Activated CD4-positive, alpha-beta T cell treated with anti-CD3 and anti-CD28 coated beads, Interleukin-2, amount 50 U/mL, for 4 hours (primary cell): ENCODE results near the gene EXOC4.
"Not testable (repeated sequence)": the region's sequence is repeated elsewhere in the genome, so short reads cannot be mapped to it uniquely, and the experiment has no call there.

ENCODE experiments used
- DNase-seq, 2 experiments: peaks; one replicate each; pipeline ENCODE4 v3.0.0-alpha.2; 2020

Gene EXOC4

GRCh38 chr7:133971625-133972024 lies 718.7 kb downstream of the EXOC4 start:
- DNase-seq, result no peak

- DNase-seq, result no peak
Measured at GRCh38 chr7:133973710-133974109, 720.8 kb downstream of the EXOC4 start.

DNA sequence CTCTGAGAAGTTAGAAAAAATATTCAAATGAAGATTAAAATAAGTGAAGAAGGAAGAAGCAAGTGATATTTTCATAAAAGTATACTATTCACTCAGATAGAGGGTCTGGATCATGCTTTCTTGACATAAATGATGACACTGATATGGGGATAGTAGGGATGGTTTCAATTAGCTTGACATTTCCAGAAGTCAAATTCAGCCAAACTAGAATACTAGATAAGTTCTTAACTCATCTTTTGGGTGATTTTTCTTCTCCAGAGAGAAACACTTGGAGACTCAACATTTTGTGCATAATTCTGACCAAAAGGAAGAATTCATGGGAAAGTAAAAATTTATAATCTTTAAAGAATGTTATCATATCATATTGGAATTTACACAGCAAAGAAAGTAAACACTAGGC lies 722.3 kb downstream of the EXOC4 start:
- no peak for DNase-seq

- DNase-seq, result no peak
Measured at GRCh38 chr7:133976140-133976539, 723.3 kb downstream of the EXOC4 start.

- DNase-seq, result no peak
Measured at GRCh38 chr7:133977409-133978274, 724.8 kb downstream of the EXOC4 start.

- DNase-seq, result no peak
Measured at GRCh38 chr7:133978502-133979295, 725.8 kb downstream of the EXOC4 start.

DNA sequence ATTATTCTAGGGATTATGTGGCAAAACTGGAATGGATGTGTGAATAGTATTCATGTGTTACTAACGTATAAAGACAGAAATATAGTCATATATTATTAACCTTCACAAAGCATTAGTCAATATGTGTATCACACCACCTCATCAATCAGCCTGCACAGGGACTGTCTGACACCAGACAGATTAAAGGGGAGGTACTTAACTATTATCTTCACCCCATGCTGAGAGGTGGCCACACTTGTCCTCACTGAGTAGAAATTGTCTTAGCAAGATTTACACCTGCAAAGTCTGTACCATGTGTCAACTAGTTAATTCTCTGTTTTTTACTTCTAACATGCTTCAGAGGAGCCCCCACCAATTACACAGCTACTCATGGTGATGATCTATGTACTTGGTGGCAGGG lies 727.9 kb downstream of the EXOC4 start:
- DNase-seq, result no peak

DNA sequence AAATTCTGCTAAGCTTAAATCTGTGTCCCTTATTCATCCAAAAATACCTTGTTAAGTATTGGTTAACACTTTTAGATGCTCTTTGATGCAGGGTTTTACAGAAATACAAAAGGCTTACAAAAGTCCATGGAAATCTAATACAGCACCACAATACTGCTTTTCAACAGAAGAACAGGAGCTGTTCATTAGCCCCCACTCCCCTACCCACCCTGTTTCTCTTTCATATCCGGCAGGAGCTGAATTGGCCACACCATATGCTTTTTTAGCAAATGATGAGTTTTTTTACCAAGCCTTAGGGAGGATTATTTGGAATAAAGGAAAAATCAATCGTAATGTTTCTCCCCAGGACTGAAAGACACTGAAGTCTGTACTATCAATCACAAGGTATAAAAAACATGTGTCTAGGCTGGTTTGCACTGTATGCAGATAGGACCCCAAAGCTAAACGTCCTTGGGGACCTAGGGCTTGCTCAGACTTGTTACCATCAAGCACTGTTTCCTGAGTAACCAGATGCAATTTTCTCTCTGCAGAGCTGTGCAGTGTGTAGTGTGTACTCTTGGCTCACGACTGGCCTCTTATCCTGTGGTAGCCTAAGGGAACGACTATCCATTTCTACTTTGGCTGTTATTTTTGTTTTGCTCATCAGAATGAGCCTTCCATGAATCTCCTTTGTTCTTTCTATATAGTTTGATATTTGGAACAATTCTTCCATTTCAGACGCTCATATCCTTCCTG lies 731.0 kb downstream of the EXOC4 start:
- DNase-seq, result no peak

GRCh38 chr7:133985300-133985699 lies 732.4 kb downstream of the EXOC4 start:
- DNase-seq, result no peak

DNA sequence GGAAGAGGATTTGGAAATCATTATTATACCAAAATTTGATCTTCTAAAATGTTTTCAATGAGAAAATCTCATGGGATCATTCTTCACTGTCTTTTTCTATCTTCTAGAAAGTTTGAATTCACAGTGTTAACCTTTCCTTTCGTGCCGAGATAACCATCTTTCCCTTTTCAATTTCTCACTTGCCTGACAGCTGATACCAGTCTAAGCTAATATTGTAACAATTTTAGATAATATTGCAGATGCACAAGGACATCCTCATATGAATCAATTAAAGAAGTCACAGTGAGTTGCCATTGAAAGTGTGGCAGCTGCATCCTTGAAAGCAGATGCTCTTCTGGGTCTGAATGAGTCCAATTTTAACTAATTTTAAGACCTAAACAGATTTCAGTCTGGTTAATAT lies 734.7 kb downstream of the EXOC4 start:
- no peak for DNase-seq

DNA sequence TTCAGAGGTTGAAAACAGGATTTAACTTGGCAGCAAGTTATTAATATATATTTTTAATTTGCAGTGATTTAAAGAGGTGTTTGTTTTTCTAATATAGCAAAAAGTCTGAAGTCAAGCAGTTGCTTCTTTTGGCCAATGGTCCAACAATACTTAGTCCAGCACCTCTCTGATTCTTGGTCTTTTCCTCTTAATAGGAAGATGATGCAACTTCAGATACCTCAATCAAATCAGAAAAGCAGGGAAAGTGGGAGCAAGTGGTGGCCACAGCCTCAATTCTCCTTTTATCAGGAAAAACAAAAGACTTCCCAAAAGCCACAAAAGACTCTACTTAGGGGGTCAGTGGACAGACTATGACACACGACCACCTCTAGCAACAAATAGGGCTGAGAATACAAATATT lies 740.7 kb downstream of the EXOC4 start:
- DNase-seq, result no peak

DNA sequence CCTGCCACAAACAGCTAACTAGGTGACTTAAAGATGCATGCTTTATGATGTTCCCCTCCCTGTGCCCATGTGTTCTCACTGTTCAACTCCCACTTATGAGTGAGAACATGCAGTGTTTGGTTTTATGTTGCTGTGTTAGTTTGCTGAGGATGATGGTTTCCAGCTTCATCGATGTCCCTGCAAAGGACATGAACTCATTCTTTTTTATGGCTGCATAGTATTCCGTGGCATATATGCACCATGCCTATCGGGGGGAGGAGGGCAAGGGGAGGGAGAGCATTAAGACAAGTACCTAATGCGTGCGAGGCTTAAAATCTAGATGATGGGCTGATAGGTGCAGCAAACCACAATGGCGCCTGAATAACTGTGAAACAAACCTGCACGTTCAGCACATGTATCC lies 741.2 kb downstream of the EXOC4 start:
- not testable (repeated sequence) for DNase-seq

DNA sequence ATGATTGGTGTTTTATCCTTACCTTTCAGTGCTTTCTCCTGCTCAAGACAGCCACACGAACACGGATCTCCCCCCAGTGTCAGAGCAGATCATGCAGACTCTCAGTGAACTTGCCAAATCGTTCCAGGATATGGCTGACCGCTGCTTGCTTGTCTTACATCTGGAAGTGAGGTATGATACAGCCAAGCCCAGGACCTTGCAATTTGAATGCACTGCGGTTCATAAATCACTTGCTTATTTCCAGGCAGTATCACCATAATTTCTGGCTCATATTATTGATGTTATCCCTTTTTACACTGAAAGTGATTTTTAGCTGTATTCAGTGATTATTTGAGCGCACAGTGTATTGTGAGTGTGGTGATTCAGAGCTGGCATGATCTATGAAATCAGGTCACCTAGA lies 744.6 kb downstream of the EXOC4 start:
- no peak for DNase-seq

- no peak for DNase-seq
Measured at GRCh38 chr7:133999178-133999577, 746.3 kb downstream of the EXOC4 start.

DNA sequence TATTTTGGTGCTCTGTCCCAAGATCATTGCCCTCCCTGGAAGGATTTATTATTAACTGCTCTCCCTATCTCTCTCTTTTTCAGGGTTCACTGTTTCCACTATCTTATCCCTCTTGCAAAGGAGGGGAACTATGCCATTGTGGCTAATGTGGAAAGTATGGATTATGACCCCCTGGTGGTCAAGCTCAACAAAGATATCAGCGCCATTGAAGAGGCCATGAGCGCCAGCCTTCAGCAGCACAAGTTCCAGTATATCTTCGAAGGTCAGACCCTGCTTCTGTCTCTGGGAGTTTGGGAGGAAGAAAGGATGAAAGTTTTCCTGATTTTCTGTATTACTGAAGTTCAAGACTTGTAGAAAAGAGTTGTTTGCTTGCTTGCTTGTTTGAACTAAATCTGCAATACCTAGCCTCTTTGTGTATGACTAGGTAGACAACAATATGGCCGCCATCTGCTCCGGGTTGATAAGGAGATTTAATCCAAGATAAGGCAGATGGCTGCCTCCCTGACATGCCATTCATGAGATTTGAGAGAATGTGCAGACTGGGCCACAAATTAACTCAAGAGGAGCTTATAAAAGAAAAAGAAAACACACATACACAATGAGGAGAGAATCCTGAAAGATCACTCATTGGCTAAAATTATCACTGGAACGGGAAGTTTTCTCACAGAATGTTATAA lies 752.1 kb downstream of the EXOC4 start:
- no peak for DNase-seq

GRCh38 chr7:134009314-134010110 lies 756.6 kb downstream of the EXOC4 start:
- DNase-seq, result no peak

- DNase-seq, result no peak
Measured at GRCh38 chr7:134013249-134013648, 760.4 kb downstream of the EXOC4 start.

- DNase-seq, result no peak
Measured at GRCh38 chr7:134014935-134015334, 762.1 kb downstream of the EXOC4 start.

GRCh38 chr7:134016223-134016941 lies 763.5 kb downstream of the EXOC4 start:
- no peak for DNase-seq

DNA sequence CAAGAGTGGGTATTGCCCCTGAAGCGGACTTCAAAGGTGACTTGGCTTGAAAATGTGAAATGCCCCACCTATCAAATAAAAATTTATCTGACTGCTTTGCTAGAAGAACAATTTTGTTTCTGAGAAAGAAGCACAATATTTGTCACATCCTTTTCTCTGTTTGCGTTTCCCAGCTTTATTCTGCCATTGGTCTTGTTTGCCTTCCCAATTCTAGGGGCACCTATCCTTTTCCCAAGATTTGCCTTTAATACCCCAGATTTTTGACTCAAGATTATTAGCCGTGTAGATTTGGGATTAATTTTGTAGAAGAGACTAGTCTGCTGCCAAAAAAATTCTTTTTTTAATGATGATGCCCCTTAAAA lies 764.0 kb downstream of the EXOC4 start:
- DNase-seq, result no peak

- no peak for DNase-seq
Measured at GRCh38 chr7:134018306-134018705, 765.4 kb downstream of the EXOC4 start.
